GM18517 (cell line): ENCODE measurements around the gene TUBGCP6.

Source experiments
- ATAC-seq: cut with Tn5 transposase; IDR thresholded peaks from one replicate; pipeline ENCODE4 v1.9.1; 2021; ENCODE audit warnings: mild to moderate bottlenecking, moderate library complexity; ENCODE audit not compliant: unreplicated experiment

TUBGCP6 gene

DNA sequence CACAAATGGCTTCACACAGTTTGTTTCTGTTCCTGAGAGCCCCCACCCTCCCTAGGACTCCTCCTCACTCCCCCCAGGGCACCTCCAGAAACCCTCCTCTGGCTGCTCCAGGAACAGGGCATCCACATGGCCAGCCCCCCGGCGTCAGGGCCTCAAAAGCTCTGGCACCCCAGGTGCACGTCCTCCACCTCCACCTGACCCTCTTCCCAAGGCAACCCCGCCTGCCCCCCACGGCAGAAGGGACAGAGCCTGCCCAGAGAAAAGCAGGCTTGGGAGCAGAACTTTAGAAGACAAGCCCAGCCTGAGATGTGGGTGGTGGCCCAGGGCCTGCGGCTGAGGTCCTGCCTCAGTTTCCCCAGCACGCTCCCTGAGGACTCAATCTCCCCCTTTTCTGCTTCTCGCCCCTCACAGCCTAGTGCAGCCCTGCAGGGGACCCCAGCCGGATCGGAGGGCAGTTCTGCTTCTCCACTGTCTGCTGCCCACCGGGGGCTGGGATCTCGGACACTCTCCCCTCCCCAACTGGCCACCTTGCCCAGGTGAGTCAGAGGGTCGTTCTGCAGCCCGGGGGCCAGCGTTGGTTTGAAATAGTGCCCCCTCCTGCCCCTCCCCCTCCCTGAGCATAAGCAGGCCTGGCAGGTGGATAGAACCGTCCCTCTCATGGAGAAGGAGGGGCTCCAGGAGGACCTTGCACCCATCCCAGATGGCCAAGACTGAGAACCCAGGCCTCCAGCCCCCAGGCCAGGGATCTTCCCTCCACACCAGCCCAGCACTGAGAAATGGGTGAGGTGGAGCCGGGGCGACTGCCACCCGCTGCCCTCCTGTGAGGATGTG is 61.5 kb downstream of the TUBGCP6 start:
- ATAC-seq: no peak

- ATAC-seq: no peak
These were observed 62.4 kb downstream of the TUBGCP6 start for GRCh38 chr22:50182176-50183081.

DNA sequence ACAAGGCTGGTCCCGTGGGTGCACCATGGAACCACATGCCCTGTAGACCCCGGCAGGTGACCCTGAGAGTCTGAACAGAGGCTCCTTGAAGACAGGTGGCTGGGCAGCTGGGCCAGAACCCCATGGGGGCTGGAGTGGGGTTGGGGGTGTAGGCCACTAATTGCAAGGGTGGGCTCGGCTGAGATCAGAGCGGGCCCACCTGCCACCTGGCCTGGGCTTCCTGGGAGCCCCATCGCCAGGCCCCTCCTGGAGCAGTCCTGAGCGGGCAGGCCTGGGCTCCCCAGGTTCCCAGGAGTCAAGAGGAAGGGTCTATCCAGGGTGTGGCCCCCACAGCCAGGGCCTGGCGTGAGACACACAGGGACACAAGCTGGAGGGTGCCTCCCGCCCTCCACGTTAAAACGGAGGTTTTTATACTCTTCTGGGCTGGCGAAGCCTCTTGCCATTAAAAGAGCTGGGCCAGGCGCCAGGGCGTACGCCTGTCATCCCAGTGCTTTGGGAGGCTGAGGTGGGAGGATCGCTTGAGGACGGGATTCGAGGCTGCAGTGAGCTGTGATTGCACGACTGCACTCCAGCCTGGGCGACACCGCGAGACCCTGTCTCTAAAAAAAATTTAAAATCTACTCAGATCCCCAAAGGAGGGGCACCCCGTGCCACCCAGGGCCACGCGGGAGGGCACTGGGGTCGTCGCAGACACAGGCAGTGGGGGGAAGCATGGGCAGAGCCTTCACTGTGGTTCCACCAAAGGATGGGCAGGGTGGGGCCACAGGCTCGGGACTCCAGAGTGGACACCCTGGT is 63.9 kb downstream of the TUBGCP6 start:
- ATAC-seq: no peak

DNA sequence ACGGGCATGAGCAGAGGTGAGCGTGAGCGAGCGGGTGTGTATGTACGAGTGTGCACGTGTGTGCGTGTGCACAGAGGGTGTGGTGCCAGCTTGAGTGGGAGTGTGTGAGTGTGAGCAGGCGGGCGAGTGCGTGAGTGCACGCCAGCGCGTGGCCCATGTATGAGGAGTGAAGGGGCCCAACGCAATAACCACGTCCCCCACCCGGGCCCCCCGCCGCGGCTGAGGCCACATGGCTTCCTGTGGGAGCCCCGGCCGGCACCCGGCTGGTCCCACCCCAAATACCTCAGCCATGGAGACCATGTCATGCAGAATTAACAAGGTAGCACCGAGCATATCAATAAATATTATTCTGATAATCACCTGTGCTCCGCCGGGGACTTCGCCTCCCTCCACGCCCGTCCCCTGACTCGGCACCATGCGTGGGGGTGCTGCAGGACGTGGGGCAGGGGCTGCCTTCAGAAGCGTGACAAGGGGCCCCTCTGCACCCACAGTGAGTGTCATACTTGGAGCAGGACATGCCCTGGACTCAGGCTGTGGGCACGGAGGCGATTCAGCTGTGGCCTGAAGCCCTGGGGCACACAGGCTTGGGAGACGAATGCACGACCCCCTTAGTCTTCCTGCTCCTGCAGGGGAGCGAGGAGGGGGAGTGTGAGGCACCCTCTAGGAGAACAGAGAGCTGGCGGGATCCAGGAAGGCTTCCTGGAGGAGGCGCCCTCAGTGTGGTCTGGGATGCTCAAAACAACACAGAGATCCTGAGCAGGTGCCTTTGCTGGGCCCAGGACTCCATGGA is 64.7 kb downstream of the TUBGCP6 start:
- ATAC-seq: no peak

- no peak for ATAC-seq
These were observed 65.7 kb downstream of the TUBGCP6 start for GRCh38 chr22:50178871-50179869.

GRCh38 chr22:50178471-50178864 is 66.4 kb downstream of the TUBGCP6 start:
- no peak for ATAC-seq

GRCh38 chr22:50177537-50178470 is 67.0 kb downstream of the TUBGCP6 start:
- no peak for ATAC-seq

GRCh38 chr22:50176850-50177536 is 67.8 kb downstream of the TUBGCP6 start:
- ATAC-seq: no peak

DNA sequence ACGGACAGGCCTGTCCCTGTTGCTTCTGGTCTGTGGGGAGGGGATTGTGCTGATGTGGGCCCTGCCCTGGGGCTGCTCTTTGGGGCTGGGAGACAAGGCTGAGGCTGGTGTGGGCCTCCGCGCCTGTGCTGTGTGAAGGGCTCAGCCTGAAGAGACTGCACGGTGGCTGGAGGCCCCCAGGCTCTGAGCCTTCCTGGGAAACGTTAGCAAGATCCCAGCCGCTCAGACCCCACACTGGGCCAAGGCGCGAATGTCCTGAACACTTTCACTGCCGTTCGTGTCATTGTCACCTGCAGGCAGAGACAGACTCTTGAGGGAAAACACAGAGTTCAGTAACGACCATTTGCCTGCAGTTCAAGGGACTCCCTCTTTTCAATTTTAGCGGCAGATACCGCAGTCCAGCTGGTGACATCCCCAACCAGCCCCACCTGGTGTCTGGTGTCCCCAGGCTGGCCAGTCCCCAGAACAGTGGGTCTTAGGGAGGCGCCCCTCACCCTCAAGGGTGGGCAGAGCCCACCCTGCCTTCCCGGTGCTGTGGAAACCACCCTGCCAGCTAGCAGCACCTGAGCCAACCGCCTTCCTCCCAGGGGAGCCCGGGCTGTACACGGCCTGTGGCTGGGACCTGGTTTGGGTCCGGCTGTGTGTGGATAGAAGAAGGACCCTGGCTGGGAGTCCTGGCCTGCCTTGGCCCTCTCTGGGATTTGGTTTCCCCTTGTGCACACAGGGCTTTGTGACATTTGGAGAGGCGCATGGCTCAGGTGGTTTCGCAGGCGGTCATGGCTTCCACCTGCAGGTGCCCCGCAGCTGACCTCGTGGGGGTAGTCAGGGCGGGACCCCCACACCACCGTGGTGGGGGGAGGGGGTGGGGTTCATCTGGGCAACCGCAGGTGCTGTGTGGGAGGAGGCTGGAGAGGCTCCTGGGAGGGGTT is 68.6 kb downstream of the TUBGCP6 start:
- no peak for ATAC-seq

GRCh38 chr22:50175191-50175461 is 69.7 kb downstream of the TUBGCP6 start:
- no peak for ATAC-seq

- ATAC-seq: no peak
These were observed 70.2 kb downstream of the TUBGCP6 start for GRCh38 chr22:50174382-50175190.

- no peak for ATAC-seq
These were observed 70.9 kb downstream of the TUBGCP6 start for GRCh38 chr22:50173983-50174355.

DNA sequence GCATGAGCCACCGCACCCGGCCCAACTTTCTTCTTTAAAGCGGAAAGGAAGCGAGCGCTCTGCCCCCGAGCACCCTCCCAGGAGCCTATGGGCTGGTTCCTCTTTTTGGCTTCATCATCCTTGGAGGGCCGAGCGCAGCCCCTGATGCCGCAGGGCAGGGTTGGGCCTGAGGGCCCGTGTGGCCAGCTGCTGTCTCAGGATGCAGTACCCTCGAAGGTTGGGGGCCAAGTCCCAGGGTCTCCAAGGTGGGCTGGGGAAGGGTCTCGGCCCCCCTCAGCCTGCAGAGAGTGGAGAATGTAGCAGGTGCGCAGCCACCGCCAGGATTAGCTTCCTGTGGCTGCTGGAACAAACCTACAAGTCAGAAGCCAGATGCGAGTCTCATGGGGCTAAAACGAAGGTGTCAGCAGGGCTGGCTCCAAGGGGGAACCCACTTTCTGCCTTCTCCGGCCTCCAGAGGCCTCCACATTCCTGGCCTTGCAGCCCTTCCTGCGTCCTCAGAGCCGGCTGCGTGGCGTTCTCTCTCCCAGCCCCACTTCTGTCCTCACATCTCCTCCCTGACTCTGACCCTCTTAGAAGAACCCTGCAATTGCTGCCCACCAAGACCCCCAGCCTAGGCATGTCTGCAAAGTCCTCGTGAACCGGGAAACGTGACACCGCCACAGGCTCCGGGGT is 71.4 kb downstream of the TUBGCP6 start:
- ATAC-seq: no peak

GRCh38 chr22:50171965-50172421 is 72.8 kb downstream of the TUBGCP6 start:
- no peak for ATAC-seq

- ATAC-seq: no peak
These were observed 73.4 kb downstream of the TUBGCP6 start for GRCh38 chr22:50171319-50171964.
